Stromal cell of bone marrow (primary cell): ENCODE data around the gene TLR6.
"Not testable (repeated sequence)": the region's sequence is repeated elsewhere in the genome, so short reads cannot be mapped to it uniquely, and the experiment has no call there.

Experiments used
- DNase-seq: peaks from one replicate; pipeline ENCODE4 v3.0.0-alpha.2; 2012; ENCODE audit warnings: low read depth

Gene TLR6

GRCh38 chr4:38822748-38823303, 33.8 kb downstream of the TLR6 start:
- no peak for DNase-seq

DNA sequence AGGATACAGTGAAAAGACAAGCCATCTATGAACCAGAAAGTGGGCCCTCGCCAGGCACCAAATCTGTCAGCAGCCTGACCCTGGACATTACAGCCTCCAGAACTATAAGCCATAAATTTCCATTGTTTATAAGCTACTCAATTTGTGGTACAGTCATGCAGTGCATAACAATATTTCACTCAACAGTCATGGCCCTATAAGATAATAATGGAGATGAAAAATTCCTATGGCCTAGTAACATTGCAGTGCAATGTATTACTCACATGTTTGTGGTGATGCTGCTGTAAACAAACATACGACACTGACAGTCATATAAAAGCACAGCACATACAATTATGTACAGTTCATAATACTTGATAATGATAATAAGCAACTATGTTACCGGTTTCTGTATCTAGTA, 34.9 kb downstream of the TLR6 start:
- no peak for DNase-seq

DNA sequence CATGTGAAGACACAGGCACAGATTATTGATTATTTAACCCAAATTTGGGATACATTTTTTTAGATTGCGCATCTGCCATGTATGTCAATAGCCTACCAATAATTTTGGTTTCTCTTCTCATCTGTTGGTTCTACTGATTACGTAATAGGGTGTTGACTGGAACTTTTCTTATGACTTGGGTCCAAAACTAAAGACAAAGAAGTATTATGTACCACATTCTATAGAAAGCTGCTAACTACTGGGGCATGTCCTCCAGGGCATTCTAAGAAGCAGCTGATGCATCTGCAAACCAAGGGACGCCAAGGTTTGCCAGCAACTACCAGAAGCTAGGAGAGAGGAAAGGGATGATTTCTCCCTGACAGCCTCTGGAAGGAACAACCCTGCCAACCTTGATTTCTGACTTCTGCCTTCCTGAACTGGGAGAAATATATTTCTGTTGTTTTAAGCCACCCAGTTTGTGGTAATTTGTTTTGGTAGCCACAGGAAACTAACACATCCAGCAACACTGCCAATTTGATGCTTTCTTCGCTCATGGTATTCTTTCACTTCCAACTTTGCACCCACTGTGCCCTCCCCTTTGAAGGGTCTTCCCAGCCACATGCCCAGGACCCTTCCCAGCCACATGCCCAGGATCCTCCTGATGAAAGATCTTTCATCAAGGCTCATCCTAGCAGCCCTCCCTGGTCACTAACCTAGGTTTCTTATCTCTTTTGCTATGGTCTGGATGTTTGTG, 36.1 kb downstream of the TLR6 start:
- no peak for DNase-seq

GRCh38 chr4:38819569-38819968, 37.0 kb downstream of the TLR6 start:
- DNase-seq, result no peak

DNA sequence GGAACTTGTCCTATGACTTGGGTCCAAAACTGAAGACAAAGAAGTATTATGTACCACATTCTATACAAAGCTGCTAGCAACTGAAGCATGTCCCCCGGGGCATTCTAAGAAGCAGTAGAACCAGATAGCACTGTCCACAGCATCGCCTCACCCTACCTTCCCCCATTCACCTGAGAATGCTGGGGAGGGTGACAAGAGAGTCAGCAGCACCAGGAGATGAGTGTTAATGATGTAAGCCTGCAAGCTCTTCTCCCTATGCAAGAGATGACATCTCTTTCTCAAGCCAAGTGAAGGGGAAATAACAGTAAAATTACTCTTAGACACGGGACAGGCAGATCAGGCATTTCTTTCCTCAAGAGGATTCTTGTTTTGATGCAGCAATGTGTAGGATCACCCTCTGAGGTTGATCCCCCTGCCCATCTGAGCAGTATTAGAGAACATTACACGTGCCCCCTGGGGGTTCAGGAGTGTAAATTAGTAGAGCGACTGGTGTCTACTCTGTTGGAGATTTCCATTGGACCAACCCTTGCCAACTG, 38.1 kb downstream of the TLR6 start:
- DNase-seq, result no peak

DNA sequence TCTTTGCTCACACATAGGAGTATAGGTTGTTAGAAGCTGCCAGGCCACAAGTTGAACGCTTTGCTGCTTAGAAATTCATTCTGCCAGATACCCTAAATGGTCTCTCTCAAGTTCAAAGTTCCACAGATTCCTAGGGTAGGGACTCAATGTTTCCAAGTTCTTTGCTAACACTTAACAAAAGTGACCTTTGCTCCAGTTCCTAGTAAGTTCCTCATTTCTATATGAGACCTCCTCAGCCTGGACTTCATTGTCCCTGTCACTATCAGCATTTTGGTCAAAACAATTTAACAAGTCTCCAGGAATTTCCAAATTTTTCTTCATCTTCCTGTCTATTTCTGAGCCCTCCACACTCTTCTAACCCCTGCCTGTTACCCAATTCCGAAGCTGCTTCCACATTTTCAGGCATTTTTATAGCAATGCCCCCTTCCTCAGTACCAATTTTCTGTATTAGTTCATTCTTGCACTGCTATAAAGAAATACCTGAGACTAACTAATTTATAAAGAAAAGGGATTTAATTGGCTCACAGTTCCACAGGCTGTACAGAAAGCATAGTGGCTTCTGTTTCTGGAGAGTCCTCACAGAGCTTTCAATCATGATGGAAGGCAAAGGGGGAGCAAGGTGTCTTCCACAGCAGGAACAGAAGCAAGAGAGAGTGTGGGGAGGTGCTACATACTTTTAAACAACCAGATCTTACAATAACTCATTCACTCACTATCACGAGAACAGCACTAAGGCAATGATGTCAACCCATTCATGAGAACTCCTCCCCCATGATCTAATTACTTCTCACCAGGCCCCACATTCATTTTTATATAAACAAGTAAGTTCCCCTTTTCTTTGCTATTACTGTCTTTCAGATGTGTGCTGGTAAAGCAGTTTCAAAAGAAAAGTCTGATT, 40.5 kb downstream of the TLR6 start:
- DNase-seq, result no peak

- no peak for DNase-seq
Observed at GRCh38 chr4:38814386-38814785, 42.2 kb downstream of the TLR6 start.

DNA sequence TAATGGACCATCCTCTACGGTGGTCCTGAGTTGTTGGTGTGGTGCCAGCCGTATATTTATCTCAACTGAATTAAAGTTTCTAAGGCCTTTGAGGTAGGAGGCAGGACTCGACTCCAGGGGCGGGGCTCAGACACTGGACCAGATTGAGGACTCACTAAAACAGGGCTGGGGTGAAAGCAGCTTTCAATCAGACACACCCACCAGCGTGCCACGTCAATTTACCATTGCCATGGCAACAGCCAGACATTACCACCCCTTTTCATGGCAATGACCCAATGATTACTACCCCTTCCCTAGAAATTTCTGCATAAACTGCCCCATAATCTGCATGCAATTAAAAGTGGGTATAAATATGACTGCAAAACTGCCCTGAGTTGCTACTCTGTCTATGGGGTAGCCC, 45.3 kb downstream of the TLR6 start:
- no peak for DNase-seq

- not testable (repeated sequence) for DNase-seq
Observed at GRCh38 chr4:38807462-38807861, 49.2 kb downstream of the TLR6 start.

DNA sequence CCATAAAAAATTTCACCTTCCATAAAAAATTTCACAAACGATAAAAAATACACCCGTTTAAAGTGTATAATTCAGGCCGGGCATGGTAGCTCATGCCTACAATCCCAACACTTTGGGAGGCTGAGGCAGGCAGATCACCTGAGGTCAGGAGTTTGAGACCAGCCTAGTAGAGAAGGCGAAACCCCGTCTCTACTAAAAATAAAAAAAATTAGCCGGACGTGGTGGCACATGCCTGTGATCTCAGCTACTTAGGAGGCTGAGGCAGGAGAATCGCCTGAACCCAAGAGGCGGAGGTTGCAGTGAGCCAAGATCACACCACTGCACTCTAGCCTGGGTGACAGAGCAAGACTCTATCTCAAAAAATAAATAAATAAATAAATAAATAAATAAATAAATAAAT, 50.4 kb downstream of the TLR6 start:
- DNase-seq, result not testable (repeated sequence)

DNA sequence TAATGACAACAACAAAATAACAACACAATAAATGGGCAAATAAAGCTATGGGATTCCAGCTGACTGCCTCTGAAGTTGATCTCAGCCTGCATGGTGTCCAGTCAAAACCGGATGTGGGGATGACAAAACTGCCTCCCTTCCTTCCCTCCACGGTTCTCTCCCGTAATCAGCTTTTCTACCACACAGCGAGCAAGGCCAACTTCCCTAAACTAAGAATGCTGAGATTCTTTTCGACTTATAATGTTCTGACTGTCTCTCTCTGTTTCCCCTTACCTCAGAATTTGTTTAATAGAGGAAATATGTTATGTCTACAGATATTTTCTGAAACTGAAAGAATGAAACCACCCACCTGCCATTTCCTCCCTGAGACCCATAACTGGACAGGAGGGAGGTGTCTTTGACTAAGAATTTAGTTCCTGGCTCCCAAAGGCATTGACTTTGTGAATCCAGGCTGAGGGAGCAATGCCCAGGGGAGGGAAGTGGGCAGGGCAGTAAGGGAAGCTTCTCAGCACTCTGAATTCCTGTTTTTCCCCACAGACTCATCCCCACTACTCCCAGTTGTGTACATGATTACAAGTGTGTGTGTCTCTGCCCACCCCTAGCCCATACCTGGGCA, 51.0 kb downstream of the TLR6 start:
- DNase-seq, result no peak

GRCh38 chr4:38804654-38805295, 51.8 kb downstream of the TLR6 start, which contains the start of gene TLR1:
TLR1 (minus strand) TSS chr4:38804791; CDS start chr4:38798831, 5,960 bp downstream.
- DNase-seq, result peak; percentile 48

- no peak for DNase-seq
Observed at GRCh38 chr4:38803833-38804653, 52.6 kb downstream of the TLR6 start.

GRCh38 chr4:38802561-38803355, 53.9 kb downstream of the TLR6 start:
- DNase-seq, result no peak

- no peak for DNase-seq
Observed at GRCh38 chr4:38800961-38801450, 55.6 kb downstream of the TLR6 start.

DNA sequence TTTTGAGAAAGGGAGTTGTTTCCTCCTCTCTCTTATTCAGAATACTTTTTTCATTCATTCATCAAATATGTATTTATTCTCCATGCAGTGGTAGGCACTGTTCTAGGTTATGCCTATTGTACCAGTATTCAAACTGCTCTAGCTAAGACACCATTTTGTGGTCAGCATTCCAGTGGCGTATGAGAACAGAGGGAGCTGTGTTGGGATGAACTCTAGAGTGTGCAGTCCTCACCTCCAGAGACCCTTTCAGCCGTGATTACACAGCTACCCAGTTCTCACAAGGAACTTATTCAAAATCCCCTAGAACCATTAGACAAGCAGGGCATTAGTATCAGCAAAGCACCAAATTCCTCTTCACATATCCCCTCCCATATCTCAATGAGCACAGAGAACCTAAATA, 56.3 kb downstream of the TLR6 start:
- no peak for DNase-seq

- DNase-seq, result no peak
Observed at GRCh38 chr4:38795087-38795486, 61.5 kb downstream of the TLR6 start.

DNA sequence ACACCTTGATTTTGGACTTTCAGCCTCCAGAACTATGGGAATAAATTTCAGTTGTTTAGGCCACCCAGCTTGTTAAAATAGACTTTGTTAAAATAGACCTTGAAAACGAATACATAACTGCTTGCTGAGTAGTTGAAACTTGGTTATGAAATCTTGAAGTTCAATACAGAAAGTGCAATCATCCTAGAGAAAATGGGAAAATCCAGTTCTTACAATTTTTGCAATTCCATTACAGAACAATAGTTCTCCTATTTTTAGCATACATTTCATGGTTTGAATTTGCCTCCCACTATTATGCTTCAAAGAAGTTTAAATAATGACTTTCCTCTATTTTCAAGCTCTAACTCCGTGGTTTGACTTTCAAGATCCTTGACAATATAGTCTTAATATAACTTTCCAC, 62.6 kb downstream of the TLR6 start:
- no peak for DNase-seq

- DNase-seq, result no peak
Observed at GRCh38 chr4:38791010-38791409, 65.6 kb downstream of the TLR6 start.

DNA sequence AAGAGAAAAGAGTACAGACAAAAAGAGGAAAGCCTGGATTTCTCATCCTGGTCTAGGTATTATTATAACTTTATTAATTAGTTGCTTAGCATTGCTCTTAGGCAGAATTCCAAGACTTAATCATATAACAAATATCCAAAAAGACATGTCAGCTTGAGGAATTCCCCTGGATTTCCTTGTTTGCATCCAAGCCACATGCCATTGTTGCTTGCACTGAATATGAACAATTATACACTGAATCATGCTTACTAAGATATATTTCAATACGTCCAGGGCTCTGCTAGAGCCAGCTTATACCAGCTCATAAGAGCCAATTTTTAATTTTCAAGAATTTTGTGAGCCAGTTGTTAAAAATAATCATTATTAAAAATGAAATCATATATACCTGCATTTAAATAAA, 68.3 kb downstream of the TLR6 start:
- DNase-seq, result no peak
